ENCODE data around the gene AP2A1. TPM values are rescaled to one million over a fixed set of nuclear protein-coding genes. Genes with fewer than 3 reads are reported as not detected.

Gene AP2A1
- polyA plus RNA-seq, 1 experiment = 59.1 TPM

DNA sequence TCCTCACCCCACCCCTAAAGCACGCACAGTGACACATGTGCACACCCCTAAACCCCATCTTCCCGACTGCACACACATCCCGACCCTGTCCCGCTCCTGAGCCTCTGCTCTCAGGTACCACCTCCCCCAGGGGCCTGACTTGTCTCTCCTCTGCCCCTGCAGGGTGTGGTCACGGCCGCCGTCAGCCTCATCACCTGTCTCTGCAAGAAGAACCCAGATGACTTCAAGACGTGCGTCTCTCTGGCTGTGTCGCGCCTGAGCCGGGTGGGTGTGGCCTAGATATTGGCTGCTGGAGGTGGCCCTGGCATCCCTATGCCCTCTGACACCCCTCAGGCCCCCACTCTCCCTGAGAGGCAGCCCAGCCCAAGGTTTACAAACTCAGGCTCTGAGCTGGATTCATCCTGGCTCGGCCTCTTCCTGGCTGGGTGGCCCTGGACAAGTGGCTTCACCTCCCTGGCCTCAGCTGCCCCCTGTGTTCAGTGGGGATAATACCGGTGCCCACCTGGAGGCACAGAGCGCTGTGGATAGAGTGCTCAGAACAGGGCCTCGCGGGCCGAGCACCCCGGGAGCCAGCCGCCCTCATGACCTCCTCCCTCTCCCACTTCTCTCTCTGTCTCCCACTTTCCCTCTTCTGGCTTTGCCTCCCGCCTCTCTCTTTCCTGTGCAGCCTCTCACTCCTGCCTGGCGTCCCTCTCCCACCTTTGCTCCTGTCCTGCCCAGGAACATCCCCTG lies 26.2 kb downstream of the AP2A1 start:
- H3K9me3 ChIP-seq (ENCODE audit: control insufficient read depth, insufficient read depth, low read length) = no peaks in the 10 kb centered on the region
- no peak overlapping the region for H3K4me3 ChIP-seq (ENCODE audit: low read depth, low read length)
- H3K27ac ChIP-seq (ENCODE audit: low read depth, low read length) = no peak overlapping the region
- no peak for DNase-seq (ENCODE audit: low read depth, low spot score)
- ChIA-PET POLR2A (no interaction called here), CTCF (no interaction called here)
- TF ChIP-seq, protein P1, sequence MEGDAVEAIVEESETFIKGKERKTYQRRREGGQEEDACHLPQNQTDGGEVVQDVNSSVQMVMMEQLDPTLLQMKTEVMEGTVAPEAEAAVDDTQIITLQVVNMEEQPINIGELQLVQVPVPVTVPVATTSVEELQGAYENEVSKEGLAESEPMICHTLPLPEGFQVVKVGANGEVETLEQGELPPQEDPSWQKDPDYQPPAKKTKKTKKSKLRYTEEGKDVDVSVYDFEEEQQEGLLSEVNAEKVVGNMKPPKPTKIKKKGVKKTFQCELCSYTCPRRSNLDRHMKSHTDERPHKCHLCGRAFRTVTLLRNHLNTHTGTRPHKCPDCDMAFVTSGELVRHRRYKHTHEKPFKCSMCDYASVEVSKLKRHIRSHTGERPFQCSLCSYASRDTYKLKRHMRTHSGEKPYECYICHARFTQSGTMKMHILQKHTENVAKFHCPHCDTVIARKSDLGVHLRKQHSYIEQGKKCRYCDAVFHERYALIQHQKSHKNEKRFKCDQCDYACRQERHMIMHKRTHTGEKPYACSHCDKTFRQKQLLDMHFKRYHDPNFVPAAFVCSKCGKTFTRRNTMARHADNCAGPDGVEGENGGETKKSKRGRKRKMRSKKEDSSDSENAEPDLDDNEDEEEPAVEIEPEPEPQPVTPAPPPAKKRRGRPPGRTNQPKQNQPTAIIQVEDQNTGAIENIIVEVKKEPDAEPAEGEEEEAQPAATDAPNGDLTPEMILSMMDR (IDR thresholded peaks at IDR 0.05; ENCODE audit: low read depth, low read length) = no peak
- no peaks in the 10 kb centered on the region for H3K27me3 ChIP-seq (ENCODE audit: control insufficient read depth, insufficient read depth, low read length)

DNA sequence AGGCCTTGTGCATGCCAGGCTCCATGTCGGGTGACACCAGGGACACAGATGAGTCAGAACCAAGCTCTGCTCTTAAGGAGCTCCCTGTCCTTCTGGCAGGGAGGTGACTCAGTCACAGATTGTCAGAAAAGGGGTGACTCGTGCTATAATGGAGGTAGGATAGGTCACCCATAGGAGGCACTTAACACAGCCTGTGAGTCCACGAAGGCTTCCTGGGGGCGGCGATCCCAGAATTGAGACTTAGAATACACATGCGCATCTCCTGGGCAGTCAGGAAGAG lies 26.7 kb downstream of the AP2A1 start:
- no peak for DNase-seq (ENCODE audit: low read depth, low spot score)
- Histone ChIP-seq H3K27me3 (ENCODE audit: control insufficient read depth, insufficient read depth, low read length) (no peaks in the 10 kb centered on the region), H3K9me3 (ENCODE audit: control insufficient read depth, insufficient read depth, low read length) (no peaks in the 10 kb centered on the region), H3K4me3 (ENCODE audit: low read depth, low read length) (no peak overlapping the region), H3K27ac (ENCODE audit: low read depth, low read length) (no peak overlapping the region)
- ChIA-PET POLR2A (no interaction called here), CTCF (no interaction called here)
- TF ChIP-seq, protein P1 (IDR thresholded peaks at IDR 0.05; ENCODE audit: low read depth, low read length) = no peak

DNA sequence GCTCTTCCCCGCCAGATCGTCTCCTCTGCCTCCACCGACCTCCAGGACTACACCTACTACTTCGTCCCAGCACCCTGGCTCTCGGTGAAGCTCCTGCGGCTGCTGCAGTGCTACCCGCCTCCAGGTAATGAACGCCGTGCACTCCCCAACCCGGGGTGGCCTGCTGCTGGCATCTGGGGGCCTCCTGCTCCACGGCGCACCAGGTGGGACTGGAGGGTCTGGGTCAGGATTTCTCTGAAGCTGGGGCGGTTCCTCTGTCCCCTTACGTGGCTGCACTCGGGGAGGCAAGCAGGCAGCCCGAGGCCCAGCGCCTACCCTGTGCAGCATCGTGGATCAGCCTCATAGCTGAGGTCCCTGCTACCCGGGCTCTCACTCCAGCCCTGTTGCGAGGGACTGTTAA lies 28.8 kb downstream of the AP2A1 start:
- DNase-seq (ENCODE audit: low read depth, low spot score) = no peak
- ChIA-PET POLR2A (no interaction called here), CTCF (no interaction called here)
- no peak overlapping the region for H3K4me3 ChIP-seq (ENCODE audit: low read depth, low read length)
- peaks cover 3% of the 10 kb centered on the region; the same call in 1 of the 2 replicates for H3K9me3 ChIP-seq (ENCODE audit: control insufficient read depth, insufficient read depth, low read length)
- H3K27ac ChIP-seq (ENCODE audit: low read depth, low read length) = no peak overlapping the region
- TF ChIP-seq, protein P1 (IDR thresholded peaks at IDR 0.05; ENCODE audit: low read depth, low read length) = no peak
- no peaks in the 10 kb centered on the region for H3K27me3 ChIP-seq (ENCODE audit: control insufficient read depth, insufficient read depth, low read length)

DNA sequence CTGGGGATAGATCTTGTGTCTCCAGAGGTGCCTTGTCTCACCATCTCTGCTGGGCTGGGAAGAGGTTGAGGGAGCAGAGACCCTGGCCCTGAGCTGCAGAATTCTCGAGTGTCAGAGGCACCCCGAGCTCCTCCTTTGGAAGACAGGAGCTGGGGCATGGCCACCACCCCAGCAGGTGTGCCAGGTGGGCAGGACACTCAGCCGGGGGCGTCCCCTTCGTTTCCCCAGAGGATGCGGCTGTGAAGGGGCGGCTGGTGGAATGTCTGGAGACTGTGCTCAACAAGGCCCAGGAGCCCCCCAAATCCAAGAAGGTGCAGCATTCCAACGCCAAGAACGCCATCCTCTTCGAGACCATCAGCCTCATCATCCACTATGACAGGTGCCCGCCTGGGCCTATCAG lies 31.8 kb downstream of the AP2A1 start:
- ChIA-PET POLR2A (no interaction called here), CTCF (no interaction called here)
- peaks cover 3% of the 10 kb centered on the region; the same call in 1 of the 2 replicates for H3K9me3 ChIP-seq (ENCODE audit: control insufficient read depth, insufficient read depth, low read length)
- no peak overlapping the region for H3K4me3 ChIP-seq (ENCODE audit: low read depth, low read length)
- no peak overlapping the region for H3K27ac ChIP-seq (ENCODE audit: low read depth, low read length)
- DNase-seq (ENCODE audit: low read depth, low spot score) = no peak
- H3K27me3 ChIP-seq (ENCODE audit: control insufficient read depth, insufficient read depth, low read length) = no peaks in the 10 kb centered on the region
- TF ChIP-seq, protein P1 (IDR thresholded peaks at IDR 0.05; ENCODE audit: low read depth, low read length) = no peak

DNA sequence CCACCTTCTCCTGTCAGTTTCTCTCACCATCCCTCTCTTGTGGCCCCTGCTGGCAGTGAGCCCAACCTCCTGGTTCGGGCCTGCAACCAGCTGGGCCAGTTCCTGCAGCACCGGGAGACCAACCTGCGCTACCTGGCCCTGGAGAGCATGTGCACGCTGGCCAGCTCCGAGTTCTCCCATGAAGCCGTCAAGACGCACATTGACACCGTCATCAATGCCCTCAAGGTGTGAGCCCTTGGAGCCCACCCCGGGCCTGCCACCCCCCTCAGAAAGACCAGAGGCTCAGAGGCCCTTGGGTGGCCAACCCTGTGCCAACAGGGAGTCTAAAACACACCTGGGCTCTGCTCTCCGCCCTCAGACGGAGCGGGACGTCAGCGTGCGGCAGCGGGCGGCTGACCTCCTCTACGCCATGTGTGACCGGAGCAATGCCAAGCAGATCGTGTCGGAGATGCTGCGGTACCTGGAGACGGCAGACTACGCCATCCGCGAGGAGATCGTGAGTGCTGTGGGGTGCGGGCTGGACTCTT lies 32.5 kb downstream of the AP2A1 start:
- TF ChIP-seq, protein P1 (IDR thresholded peaks at IDR 0.05; ENCODE audit: low read depth, low read length) = no peak

More for the DNA sequence above, 32.5 kb downstream of the AP2A1 start:
- Histone ChIP-seq H3K9me3 (ENCODE audit: control insufficient read depth, insufficient read depth, low read length) (peaks cover 3% of the 10 kb centered on the region; the same call in 1 of the 2 replicates), H3K4me3 (ENCODE audit: low read depth, low read length) (no peak overlapping the region), H3K27ac (ENCODE audit: low read depth, low read length) (no peak overlapping the region), H3K27me3 (ENCODE audit: control insufficient read depth, insufficient read depth, low read length) (no peaks in the 10 kb centered on the region)
- POLR2A ChIA-PET = no interaction called here
- CTCF ChIA-PET = no interaction called here
- no peak for DNase-seq (ENCODE audit: low read depth, low spot score)
